Uterus (tissue), 2 donors: ENCODE measurements around the gene BCAS3.

ENCODE experiments used
- POLR2A ChIP-seq, 2 donors: fragments of 450-650 bp; IDR thresholded peaks; one replicate each; pipeline ENCODE4 v1.6.1; 2016; ENCODE audit warnings: antibody characterized with exemption in 2 of 2, mild to moderate bottlenecking in 1 of 2, moderate library complexity in 1 of 2
- TF ChIP-seq, protein P1 (sequence below), 4 experiments: fragments of 200-600 bp in 2 of 4; fragments of 450-650 bp in 2 of 4; sonication (generic) in 2 of 4; IDR thresholded peaks; one replicate each; pipeline ENCODE4 v1.5.1; 2016 to 2019; ENCODE audit warnings: antibody characterized with exemption in 4 of 4, mild to moderate bottlenecking in 2 of 4, moderate library complexity in 1 of 4

- TF ChIP-seq, protein P1, sequence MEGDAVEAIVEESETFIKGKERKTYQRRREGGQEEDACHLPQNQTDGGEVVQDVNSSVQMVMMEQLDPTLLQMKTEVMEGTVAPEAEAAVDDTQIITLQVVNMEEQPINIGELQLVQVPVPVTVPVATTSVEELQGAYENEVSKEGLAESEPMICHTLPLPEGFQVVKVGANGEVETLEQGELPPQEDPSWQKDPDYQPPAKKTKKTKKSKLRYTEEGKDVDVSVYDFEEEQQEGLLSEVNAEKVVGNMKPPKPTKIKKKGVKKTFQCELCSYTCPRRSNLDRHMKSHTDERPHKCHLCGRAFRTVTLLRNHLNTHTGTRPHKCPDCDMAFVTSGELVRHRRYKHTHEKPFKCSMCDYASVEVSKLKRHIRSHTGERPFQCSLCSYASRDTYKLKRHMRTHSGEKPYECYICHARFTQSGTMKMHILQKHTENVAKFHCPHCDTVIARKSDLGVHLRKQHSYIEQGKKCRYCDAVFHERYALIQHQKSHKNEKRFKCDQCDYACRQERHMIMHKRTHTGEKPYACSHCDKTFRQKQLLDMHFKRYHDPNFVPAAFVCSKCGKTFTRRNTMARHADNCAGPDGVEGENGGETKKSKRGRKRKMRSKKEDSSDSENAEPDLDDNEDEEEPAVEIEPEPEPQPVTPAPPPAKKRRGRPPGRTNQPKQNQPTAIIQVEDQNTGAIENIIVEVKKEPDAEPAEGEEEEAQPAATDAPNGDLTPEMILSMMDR (IDR thresholded peaks at IDR 0.05) = no peak
- TF ChIP-seq POLR2A (IDR thresholded peaks at IDR 0.05) = no peak
These were observed 694.0 kb downstream of the BCAS3 start for GRCh38 chr17:61371606-61372005.
